Neural cell (in vitro differentiated cells): ENCODE data around the gene SND1. TPM values are rescaled to one million over a fixed set of nuclear protein-coding genes. Genes with fewer than 3 reads are reported as not detected.

ENCODE experiments used
- H2AFZ ChIP-seq: fragments of 200-600, 300-800 bp; sonication (generic), shearing (Covaris generic); 2 replicates; pipeline ENCODE4 v1.6.0; 2014; ENCODE audit warnings: low read depth, mild to moderate bottlenecking, antibody characterized with exemption, low read length, moderate library complexity
- H3F3A ChIP-seq: fragments of 200-600 bp; shearing (Covaris generic); 2 replicates; pipeline ENCODE4 v1.6.1; 2016; ENCODE audit warnings: mild to moderate bottlenecking, moderate library complexity, mixed read lengths, antibody characterized with exemption, low read length; ENCODE audit not compliant: insufficient read depth, poor library complexity, severe bottlenecking
- H3K27ac ChIP-seq: fragments of 200-600, 300-800 bp; sonication (generic), shearing (Covaris generic); 2 replicates; pipeline ENCODE4 v1.5.1; 2014; ENCODE audit warnings: mild to moderate bottlenecking, low read length, moderate library complexity
- H3K27me3 ChIP-seq: fragments of 300-800, 200-600 bp; sonication (generic), shearing (Covaris generic); 2 replicates; pipeline ENCODE4 v1.6.0; 2014; ENCODE audit warnings: mild to moderate bottlenecking, low read depth, low read length, moderate library complexity; ENCODE audit not compliant: insufficient read depth
- H3K36me3 ChIP-seq: fragments of 300-800, 200-600 bp; sonication (generic), shearing (Covaris generic); 2 replicates; pipeline ENCODE4 v1.5.1; 2014; ENCODE audit warnings: mild to moderate bottlenecking, antibody characterized with exemption, low read length, moderate library complexity; ENCODE audit not compliant: insufficient read depth
- H3K4me2 ChIP-seq: fragments of 300-800, 200-600 bp; sonication (generic), shearing (Covaris generic); 2 replicates; pipeline ENCODE4 v1.6.0; 2014; ENCODE audit warnings: mild to moderate bottlenecking, low read length
- H3K4me3 ChIP-seq: fragments of 300-800, 200-600 bp; sonication (generic), shearing (Covaris generic); 2 replicates; pipeline ENCODE4 v1.5.1; 2014; ENCODE audit warnings: mild to moderate bottlenecking, low read length, moderate library complexity
- H3K79me2 ChIP-seq: fragments of 200-600 bp; shearing (Covaris generic); replicated peaks from 2 replicates; pipeline ENCODE4 v1.6.0; 2014; ENCODE audit warnings: mild to moderate bottlenecking, low read length, moderate library complexity; ENCODE audit not compliant: insufficient read depth
- H3K9ac ChIP-seq: fragments of 300-800, 200-600 bp; sonication (generic), shearing (Covaris generic); 2 replicates; pipeline ENCODE4 v1.6.1; 2016; ENCODE audit warnings: mild to moderate bottlenecking, low read length, mixed read lengths
- H3K9me2 ChIP-seq: fragments of 200-600 bp; shearing (Covaris generic); 2 replicates; pipeline ENCODE4 v1.6.1; 2016; ENCODE audit warnings: mild to moderate bottlenecking, low read length, mixed read lengths; ENCODE audit not compliant: insufficient read depth
- H3K9me3 ChIP-seq: fragments of 200-600, 300-800 bp; sonication (generic), shearing (Covaris generic); 2 replicates; pipeline ENCODE4 v1.6.1; 2016; ENCODE audit warnings: mild to moderate bottlenecking, mixed run types, low read length, moderate library complexity, mixed read lengths
- H4K20me1 ChIP-seq: fragments of 200-600 bp; shearing (Covaris generic); 2 replicates; pipeline ENCODE4 v1.6.1; 2016; ENCODE audit warnings: mild to moderate bottlenecking, mixed run types; ENCODE audit not compliant: insufficient read depth
- EP300 ChIP-seq: fragments of 450-650 bp; conservative IDR thresholded peaks from 2 replicates; pipeline ENCODE4 v1.6.1; 2014; ENCODE audit warnings: antibody characterized with exemption, mild to moderate bottlenecking, moderate library complexity; ENCODE audit not compliant: poor library complexity, severe bottlenecking
- EZH2 ChIP-seq: fragments of 200-600, 300-800 bp; shearing (Covaris generic), sonication (generic); IDR thresholded peaks from 2 replicates; pipeline ENCODE4 v1.6.1; 2014; ENCODE audit warnings: antibody characterized with exemption, low read length, borderline replicate concordance, mild to moderate bottlenecking; ENCODE audit not compliant: insufficient read depth, poor library complexity, severe bottlenecking
- MXI1 ChIP-seq: fragments of 450-650 bp; conservative IDR thresholded peaks from 2 replicates; pipeline ENCODE4 v1.6.1; 2014; ENCODE audit warnings: antibody characterized with exemption, mild to moderate bottlenecking; ENCODE audit not compliant: poor library complexity, severe bottlenecking
- POLR2AphosphoS5 ChIP-seq: IDR thresholded peaks from 2 replicates; pipeline ENCODE4 v1.6.1; 2012
- RAD21 ChIP-seq: fragments of 450-650 bp; conservative IDR thresholded peaks from 2 replicates; pipeline ENCODE4 v1.6.1; 2014; ENCODE audit warnings: antibody characterized with exemption, mild to moderate bottlenecking, moderate library complexity
- SMC3 ChIP-seq: fragments of 450-650 bp; conservative IDR thresholded peaks from 2 replicates; pipeline ENCODE4 v1.6.1; 2014; ENCODE audit warnings: antibody characterized with exemption, mild to moderate bottlenecking, moderate library complexity; ENCODE audit not compliant: poor library complexity
- TAF1 ChIP-seq: IDR thresholded peaks from 2 replicates; pipeline ENCODE4 v1.6.1; 2012; ENCODE audit warnings: low read depth
- polyA plus RNA-seq: library from polyadenylated mRNA; depleted of rRNA; stranded (reverse); fragments of >200 nt; gene quantifications from 2 replicates; pipeline ENCODE4 v1.2.3, GENCODE V29; 2014
- TF ChIP-seq, protein P1 (sequence below): IDR thresholded peaks from 2 replicates; pipeline ENCODE4 v1.6.1; 2012; ENCODE audit warnings: borderline replicate concordance
- TF ChIP-seq, protein P2 (sequence below): fragments of 450-650 bp; IDR thresholded peaks from 2 replicates; pipeline ENCODE4 v1.5.1; 2014; ENCODE audit warnings: antibody characterized with exemption, mild to moderate bottlenecking, moderate library complexity; ENCODE audit not compliant: poor library complexity, severe bottlenecking

The SND1 gene
- polyA plus RNA-seq, 1 donor from 2014 or later, result 37.4 TPM

DNA sequence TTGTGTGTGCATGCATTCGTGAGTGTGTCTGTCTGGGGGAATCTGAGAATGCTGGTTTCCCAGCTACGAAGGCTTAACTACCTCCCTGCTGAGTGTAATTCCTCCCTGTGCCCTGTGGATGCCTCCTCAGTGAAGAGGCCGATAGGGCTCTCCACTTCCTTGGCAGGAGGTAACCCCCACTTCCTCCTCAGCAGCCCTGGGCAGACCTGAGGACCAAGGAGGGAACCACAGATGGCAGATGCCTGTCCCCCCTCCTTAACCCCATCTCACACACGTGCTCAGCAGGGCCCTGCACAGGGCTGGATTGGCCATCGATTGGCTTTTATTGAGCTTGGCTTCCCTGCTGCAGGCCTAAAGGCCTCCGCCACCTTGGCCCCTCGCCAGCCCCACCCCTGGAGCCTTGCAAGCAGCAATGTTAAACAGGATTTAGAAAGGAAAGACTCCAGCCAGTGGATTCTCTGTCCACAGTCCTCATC is 424.8 kb downstream of the SND1 start:
- no peaks in the 10 kb centered on the region for H3K79me2 ChIP-seq
- H2AFZ ChIP-seq, result no peak overlapping the region
- no peak overlapping the region for H3K27ac ChIP-seq
- H3K4me3 ChIP-seq, result no peak overlapping the region
- no peaks in the 10 kb centered on the region for H3K36me3 ChIP-seq
- H3K9me3 ChIP-seq, result no peaks in the 10 kb centered on the region
- H3K9ac ChIP-seq, result no peak overlapping the region
- no peaks in the 10 kb centered on the region for H3K9me2 ChIP-seq
- no peaks in the 10 kb centered on the region for H3K27me3 ChIP-seq
- no peaks in the 10 kb centered on the region for H3F3A ChIP-seq
- peak overlapping the region; percentile 10 for H3K4me2 ChIP-seq
- TF ChIP-seq EP300, result no peak
- no peak for TF ChIP-seq POLR2AphosphoS5
- no peak for TF ChIP-seq EZH2
- TF ChIP-seq SMC3, result no peak
- TF ChIP-seq, protein P1, sequence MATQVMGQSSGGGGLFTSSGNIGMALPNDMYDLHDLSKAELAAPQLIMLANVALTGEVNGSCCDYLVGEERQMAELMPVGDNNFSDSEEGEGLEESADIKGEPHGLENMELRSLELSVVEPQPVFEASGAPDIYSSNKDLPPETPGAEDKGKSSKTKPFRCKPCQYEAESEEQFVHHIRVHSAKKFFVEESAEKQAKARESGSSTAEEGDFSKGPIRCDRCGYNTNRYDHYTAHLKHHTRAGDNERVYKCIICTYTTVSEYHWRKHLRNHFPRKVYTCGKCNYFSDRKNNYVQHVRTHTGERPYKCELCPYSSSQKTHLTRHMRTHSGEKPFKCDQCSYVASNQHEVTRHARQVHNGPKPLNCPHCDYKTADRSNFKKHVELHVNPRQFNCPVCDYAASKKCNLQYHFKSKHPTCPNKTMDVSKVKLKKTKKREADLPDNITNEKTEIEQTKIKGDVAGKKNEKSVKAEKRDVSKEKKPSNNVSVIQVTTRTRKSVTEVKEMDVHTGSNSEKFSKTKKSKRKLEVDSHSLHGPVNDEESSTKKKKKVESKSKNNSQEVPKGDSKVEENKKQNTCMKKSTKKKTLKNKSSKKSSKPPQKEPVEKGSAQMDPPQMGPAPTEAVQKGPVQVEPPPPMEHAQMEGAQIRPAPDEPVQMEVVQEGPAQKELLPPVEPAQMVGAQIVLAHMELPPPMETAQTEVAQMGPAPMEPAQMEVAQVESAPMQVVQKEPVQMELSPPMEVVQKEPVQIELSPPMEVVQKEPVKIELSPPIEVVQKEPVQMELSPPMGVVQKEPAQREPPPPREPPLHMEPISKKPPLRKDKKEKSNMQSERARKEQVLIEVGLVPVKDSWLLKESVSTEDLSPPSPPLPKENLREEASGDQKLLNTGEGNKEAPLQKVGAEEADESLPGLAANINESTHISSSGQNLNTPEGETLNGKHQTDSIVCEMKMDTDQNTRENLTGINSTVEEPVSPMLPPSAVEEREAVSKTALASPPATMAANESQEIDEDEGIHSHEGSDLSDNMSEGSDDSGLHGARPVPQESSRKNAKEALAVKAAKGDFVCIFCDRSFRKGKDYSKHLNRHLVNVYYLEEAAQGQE, result no peak
- no peak for TF ChIP-seq RAD21
- TF ChIP-seq, protein P2, sequence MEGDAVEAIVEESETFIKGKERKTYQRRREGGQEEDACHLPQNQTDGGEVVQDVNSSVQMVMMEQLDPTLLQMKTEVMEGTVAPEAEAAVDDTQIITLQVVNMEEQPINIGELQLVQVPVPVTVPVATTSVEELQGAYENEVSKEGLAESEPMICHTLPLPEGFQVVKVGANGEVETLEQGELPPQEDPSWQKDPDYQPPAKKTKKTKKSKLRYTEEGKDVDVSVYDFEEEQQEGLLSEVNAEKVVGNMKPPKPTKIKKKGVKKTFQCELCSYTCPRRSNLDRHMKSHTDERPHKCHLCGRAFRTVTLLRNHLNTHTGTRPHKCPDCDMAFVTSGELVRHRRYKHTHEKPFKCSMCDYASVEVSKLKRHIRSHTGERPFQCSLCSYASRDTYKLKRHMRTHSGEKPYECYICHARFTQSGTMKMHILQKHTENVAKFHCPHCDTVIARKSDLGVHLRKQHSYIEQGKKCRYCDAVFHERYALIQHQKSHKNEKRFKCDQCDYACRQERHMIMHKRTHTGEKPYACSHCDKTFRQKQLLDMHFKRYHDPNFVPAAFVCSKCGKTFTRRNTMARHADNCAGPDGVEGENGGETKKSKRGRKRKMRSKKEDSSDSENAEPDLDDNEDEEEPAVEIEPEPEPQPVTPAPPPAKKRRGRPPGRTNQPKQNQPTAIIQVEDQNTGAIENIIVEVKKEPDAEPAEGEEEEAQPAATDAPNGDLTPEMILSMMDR, result peak; percentile 14
- TF ChIP-seq TAF1, result no peak
- H4K20me1 ChIP-seq, result no peaks in the 10 kb centered on the region

DNA sequence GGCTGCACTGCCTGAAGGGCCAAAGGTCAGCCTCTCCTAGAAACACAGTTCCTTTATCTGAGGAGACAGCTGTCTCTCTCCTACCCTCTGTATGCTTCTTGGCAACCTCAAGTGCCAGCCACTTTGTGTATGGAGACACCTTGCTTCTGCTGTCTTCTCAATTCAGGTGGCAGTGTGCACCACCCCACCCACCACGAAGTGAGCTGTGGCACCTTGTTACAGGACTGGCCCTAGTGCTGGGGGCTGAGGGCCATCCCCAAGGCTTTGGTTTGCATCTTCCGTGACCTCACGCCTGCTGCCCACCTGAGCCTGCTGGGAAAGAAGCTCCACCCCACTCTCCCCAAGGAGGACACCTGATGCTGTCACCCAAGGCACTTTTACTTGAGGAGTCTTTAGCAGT is 426.3 kb downstream of the SND1 start:
- no peaks in the 10 kb centered on the region for H3F3A ChIP-seq
- H3K4me3 ChIP-seq, result no peak overlapping the region
- no peak overlapping the region for H3K9ac ChIP-seq
- no peaks in the 10 kb centered on the region for H3K9me2 ChIP-seq
- H3K9me3 ChIP-seq, result no peaks in the 10 kb centered on the region
- no peak overlapping the region for H3K4me2 ChIP-seq
- no peaks in the 10 kb centered on the region for H3K27me3 ChIP-seq
- no peak for TF ChIP-seq SMC3
- TF ChIP-seq POLR2AphosphoS5, result no peak
- TF ChIP-seq RAD21, result no peak
- TF ChIP-seq, protein P1, result no peak
- TF ChIP-seq, protein P2, result no peak
- TF ChIP-seq TAF1, result no peak
- TF ChIP-seq EP300, result no peak
- no peak for TF ChIP-seq MXI1
- TF ChIP-seq EZH2, result no peak
- H3K27ac ChIP-seq, result no peak overlapping the region
- H2AFZ ChIP-seq, result no peak overlapping the region
- no peaks in the 10 kb centered on the region for H4K20me1 ChIP-seq
- H3K79me2 ChIP-seq, result no peaks in the 10 kb centered on the region
- no peaks in the 10 kb centered on the region for H3K36me3 ChIP-seq
